GM12878 (cell line): ENCODE measurements around the gene USP54. TPM values are rescaled to one million over a fixed set of nuclear protein-coding genes. Genes with fewer than 3 reads are reported as not detected.

Experiments
- CBFB ChIP-seq: IDR thresholded peaks from 2 replicates; pipeline ENCODE4 v1.6.1; 2016; ENCODE audit warnings: antibody characterized with exemption, low read depth
- CEBPB ChIP-seq, 2 experiments: fragments of 150-350 bp in 1 of 2; IDR thresholded peaks; 2 replicates each; pipeline ENCODE4 v1.6.1; 2012 to 2014; ENCODE audit warnings: low read depth in 2 of 2, low read length in 2 of 2, borderline replicate concordance in 1 of 2, inconsistent platforms in 1 of 2
- CUX1 ChIP-seq: IDR thresholded peaks from 2 replicates; pipeline ENCODE4 v1.6.1; 2012; ENCODE audit warnings: improper control_type of control experiment, low read depth, low read length; ENCODE audit not compliant: insufficient replicate concordance
- DPF2 ChIP-seq: fragments of 450-650 bp; IDR thresholded peaks from 2 replicates; pipeline ENCODE4 v1.6.1; 2017; ENCODE audit warnings: mild to moderate bottlenecking
- EP300 ChIP-seq, 2 experiments: fragments of 150-350 bp in 1 of 2; IDR thresholded peaks; 2 replicates each; pipeline ENCODE4 v1.6.1; 2011 to 2012; ENCODE audit warnings: low read depth in 2 of 2, low read length in 2 of 2, borderline replicate concordance in 1 of 2, improper control_type of control experiment in 1 of 2, inconsistent platforms in 1 of 2; ENCODE audit not compliant: control insufficient read depth in 1 of 2
- ESRRA ChIP-seq: IDR thresholded peaks from 2 replicates; pipeline ENCODE4 v1.6.1; 2012; ENCODE audit warnings: mild to moderate bottlenecking, low read length, improper control_type of control experiment
- GABPA ChIP-seq: IDR thresholded peaks from 2 replicates; pipeline ENCODE4 v1.6.1; 2014; ENCODE audit warnings: antibody characterized with exemption, low read depth, mild to moderate bottlenecking, inconsistent platforms
- GATAD2B ChIP-seq: fragments of 450-650 bp; conservative IDR thresholded peaks from 2 replicates; pipeline ENCODE4 v1.6.1; 2017; ENCODE audit warnings: low read depth, mild to moderate bottlenecking, moderate library complexity
- HCFC1 ChIP-seq: fragments of 150-350 bp; IDR thresholded peaks from 2 replicates; pipeline ENCODE4 v1.6.1; 2014; ENCODE audit warnings: low read length
- POLR2A ChIP-seq: IDR thresholded peaks from 2 replicates; pipeline ENCODE4 v1.6.1; 2011; ENCODE audit warnings: low read depth, mild to moderate bottlenecking, low read length
- RUNX3 ChIP-seq: IDR thresholded peaks from 2 replicates; pipeline ENCODE4 v1.6.1; 2012; ENCODE audit warnings: low read length, inconsistent platforms
- SMAD1 ChIP-seq: fragments of 450-650 bp; IDR thresholded peaks from 2 replicates; pipeline ENCODE4 v1.6.1; 2018; ENCODE audit warnings: mild to moderate bottlenecking, low read depth; ENCODE audit not compliant: partially characterized antibody
- SPI1 ChIP-seq: IDR thresholded peaks from 2 replicates; pipeline ENCODE4 v1.6.1; 2011; ENCODE audit warnings: low read depth, mild to moderate bottlenecking, low read length, moderate library complexity, borderline replicate concordance; ENCODE audit not compliant: insufficient read depth
- SRF ChIP-seq, 2 experiments: IDR thresholded peaks; 2 replicates each; pipeline ENCODE4 v1.6.1; 2011; ENCODE audit warnings: low read depth in 2 of 2, low read length in 2 of 2, mild to moderate bottlenecking in 1 of 2, moderate library complexity in 1 of 2
- STAT3 ChIP-seq: IDR thresholded peaks from 2 replicates; pipeline ENCODE4 v1.6.1; 2011; ENCODE audit warnings: low read depth, low read length, improper control_type of control experiment
- SUZ12 ChIP-seq: fragments of 200-600 bp; sonication (generic); IDR thresholded peaks from one replicate; pipeline ENCODE4 v1.6.1; 2018; ENCODE audit warnings: antibody characterized with exemption, mild to moderate bottlenecking; ENCODE audit not compliant: unreplicated experiment
- YY1 ChIP-seq: IDR thresholded peaks from 2 replicates; pipeline ENCODE4 v1.6.1; 2011; ENCODE audit warnings: low read depth, mild to moderate bottlenecking, low read length
- ZBED1 ChIP-seq: IDR thresholded peaks from 2 replicates; pipeline ENCODE4 v1.6.1; 2016; ENCODE audit warnings: borderline replicate concordance
- ZBTB40 ChIP-seq: fragments of 450-650 bp; IDR thresholded peaks from 2 replicates; pipeline ENCODE4 v1.6.1; 2016; ENCODE audit warnings: mild to moderate bottlenecking, moderate library complexity, borderline replicate concordance
- polyA plus RNA-seq, 11 experiments: library from polyadenylated mRNA; depleted of rRNA in 4 of 11; unstranded in 6 of 11; stranded (reverse) in 5 of 11; fragments of >200 nt; fragmentation: Nextera tagmentation in 4 of 11; fragmentation: Illumina TruSeq in 1 of 11; extraction: Ambion mirVana in 4 of 11; extraction: Trizol in 1 of 11; gene quantifications; 1 replicate in 1 of 11; 2 replicates in 10 of 11; pipeline versions ENCODE4 v1.2.1 to v1.2.3, GENCODE V29; 2011 to 2016; ENCODE audit warnings: inconsistent platforms in 2 of 11, missing spikeins in 2 of 11, low read depth in 1 of 11
- total RNA-seq, 4 experiments: library from RNA; depleted of rRNA in 3 of 4; stranded (reverse); fragments of >200 nt in 3 of 4; fragmentation: Illumina TruSeq in 1 of 4; extraction: Trizol in 1 of 4; gene quantifications; 2 replicates each; pipeline versions ENCODE4 v1.2.1 to v1.2.3, GENCODE V29; 2013 to 2021
- TF ChIP-seq, protein P1 (sequence below): IDR thresholded peaks from 2 replicates; pipeline ENCODE4 v1.6.1; 2011; ENCODE audit warnings: low read depth, low read length, improper control_type of control experiment, borderline replicate concordance

The USP54 gene
- total and polyA plus RNA-seq, 10 of the 15 experiments (the other 5 are each of a cell fraction or from before 2014, with no cell fraction given): 0.93 to 10.5 (median 5.5) TPM

DNA sequence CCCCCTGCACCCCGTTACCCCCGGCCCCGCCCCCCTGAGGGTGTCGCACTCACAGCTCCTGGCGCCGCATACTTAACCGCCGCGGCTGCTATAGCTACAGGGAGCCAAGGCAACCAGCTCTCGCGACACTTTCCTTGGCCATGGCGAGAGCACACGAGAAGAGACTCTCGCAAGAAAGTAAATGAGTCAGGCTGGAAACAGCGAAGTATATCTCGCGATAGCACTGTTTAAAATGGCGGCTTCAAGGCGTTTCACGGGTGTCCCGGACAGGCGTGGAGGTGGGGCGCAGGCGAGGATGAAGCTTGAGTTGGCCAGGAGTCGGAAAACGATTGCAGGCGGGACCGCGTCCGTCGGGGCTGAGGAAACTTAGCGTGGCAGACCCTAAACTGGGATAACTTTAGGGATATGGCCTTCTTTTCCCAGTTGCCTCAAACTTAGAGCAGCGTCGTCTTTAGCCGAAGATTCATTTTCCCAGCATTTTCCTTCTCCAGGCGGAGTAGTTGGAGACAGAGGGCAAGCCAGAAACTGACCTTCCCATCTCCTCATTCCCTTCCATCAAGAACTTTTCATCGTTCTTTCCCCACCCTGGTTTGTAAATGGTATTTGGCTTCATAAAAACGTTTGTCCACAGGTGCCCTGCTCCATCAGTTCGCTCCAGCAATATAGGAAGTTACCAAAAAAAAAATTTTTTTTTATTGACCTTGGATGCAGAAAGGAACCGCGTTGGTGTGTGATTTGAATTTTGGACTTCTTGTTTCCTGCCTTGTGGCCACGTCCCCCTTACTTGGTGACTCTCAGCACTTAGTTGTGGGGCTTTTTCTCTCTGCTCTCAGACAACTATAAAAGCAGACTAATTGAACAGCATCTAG, 35.0 kb upstream of the USP54 start (continued):
- TF ChIP-seq SUZ12 (no peak), CUX1 (no peak), EP300 (IDR thresholded peaks at IDR 0.05; ENCODE audit: borderline replicate concordance in 1 of 2, control insufficient read depth in 1 of 2, low read depth in 2 of 2, low read length in 2 of 2) (0 out of 4 replicates have a peak, but pooled peaks of 1 of the 2 experiments have one; percentile 10), GATAD2B (0 out of 2 replicates have a peak, but pooled peaks have one; percentile 19), STAT3 (no peak), ZBED1 (peak; percentile 90), HCFC1 (peak; percentile 59), YY1 (peak; percentile 98), CEBPB (IDR thresholded peaks at IDR 0.05; ENCODE audit: borderline replicate concordance in 1 of 2, low read depth in 2 of 2, low read length in 2 of 2) (no peak), POLR2A (peak; percentile 95), CBFB (peak; percentile 86), SPI1 (no peak; the same call in 1 of the 2 replicates), ZBTB40 (peak; percentile 69; the same call in 1 of the 2 replicates), DPF2 (no peak), SMAD1 (peak; percentile 17), RUNX3 (peak; percentile 22; the same call in 1 of the 2 replicates), GABPA (no peak), ESRRA (no peak), SRF (IDR thresholded peaks at IDR 0.05; ENCODE audit: low read depth in 2 of 2, low read length in 2 of 2) (no peak)
- TF ChIP-seq, protein P1, sequence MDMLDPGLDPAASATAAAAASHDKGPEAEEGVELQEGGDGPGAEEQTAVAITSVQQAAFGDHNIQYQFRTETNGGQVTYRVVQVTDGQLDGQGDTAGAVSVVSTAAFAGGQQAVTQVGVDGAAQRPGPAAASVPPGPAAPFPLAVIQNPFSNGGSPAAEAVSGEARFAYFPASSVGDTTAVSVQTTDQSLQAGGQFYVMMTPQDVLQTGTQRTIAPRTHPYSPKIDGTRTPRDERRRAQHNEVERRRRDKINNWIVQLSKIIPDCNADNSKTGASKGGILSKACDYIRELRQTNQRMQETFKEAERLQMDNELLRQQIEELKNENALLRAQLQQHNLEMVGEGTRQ: no peak
